ENCODE data around the gene PRR14. TPM values are rescaled to one million over a fixed set of nuclear protein-coding genes. Genes with fewer than 3 reads are reported as not detected.

The PRR14 gene
- total and polyA plus RNA-seq, 3 donors from 2014 or later, result 37.0 to 66.3 (median 60.0) TPM

GRCh38 chr16:30620169-30620568 lies 30.6 kb upstream of the PRR14 start:
- no peaks in the 10 kb centered on the region for H3K27me3 ChIP-seq
- intact Hi-C loops (cut with DNase I; ENCODE audit: low total_unique reads), result no loop called here
- no peak overlapping the region for H3K4me3 ChIP-seq
- no peaks in the 10 kb centered on the region for H3K9me3 ChIP-seq
- H3K4me1 ChIP-seq, result no peaks in the 10 kb centered on the region
- 53 to 62% methylated on average over 3 of the region's 3 CpGs for WGBS, 2 donors
- H3K27ac ChIP-seq, result no peak overlapping the region
- TF ChIP-seq POLR2A (IDR thresholded peaks at IDR 0.05) (no peak), CTCF (IDR thresholded peaks at IDR 0.05) (no peak)
- DNase-seq, result no peak
- no peaks in the 10 kb centered on the region for H3K36me3 ChIP-seq (ENCODE audit: low read depth, missing control alignments)

GRCh38 chr16:30621765-30622164 lies 29.0 kb upstream of the PRR14 start:
- intact Hi-C loops (cut with DNase I; ENCODE audit: low total_unique reads), result no loop called here

GRCh38 chr16:30622455-30623032 lies 28.2 kb upstream of the PRR14 start:
- no peak overlapping the region for H3K4me3 ChIP-seq
- 67 to 68% methylated on average over 9 to 10 of the region's 10 CpGs for WGBS, 2 donors
- TF ChIP-seq CTCF (IDR thresholded peaks at IDR 0.05), result no peak
- TF ChIP-seq POLR2A (IDR thresholded peaks at IDR 0.05), result no peak
- no peaks in the 10 kb centered on the region for H3K9me3 ChIP-seq
- no peak overlapping the region for H3K27ac ChIP-seq
- no peak for DNase-seq
- no peaks in the 10 kb centered on the region for H3K36me3 ChIP-seq (ENCODE audit: low read depth, missing control alignments)
- no peaks in the 10 kb centered on the region for H3K27me3 ChIP-seq
- H3K4me1 ChIP-seq, result no peaks in the 10 kb centered on the region
- intact Hi-C loops (cut with DNase I; ENCODE audit: low total_unique reads), result no loop called here

More at GRCh38 chr16:30621765-30622164, 29.0 kb upstream of the PRR14 start:
- TF ChIP-seq CTCF (IDR thresholded peaks at IDR 0.05) (no peak), POLR2A (IDR thresholded peaks at IDR 0.05) (no peak)
- WGBS, 2 donors, result 77 to 86% methylated on average over 5 of the region's 5 CpGs
- no peaks in the 10 kb centered on the region for H3K9me3 ChIP-seq
- DNase-seq, result no peak
- no peaks in the 10 kb centered on the region for H3K4me1 ChIP-seq
- H3K27me3 ChIP-seq, result no peaks in the 10 kb centered on the region
- H3K4me3 ChIP-seq, result no peak overlapping the region
- no peak overlapping the region for H3K27ac ChIP-seq
- no peaks in the 10 kb centered on the region for H3K36me3 ChIP-seq (ENCODE audit: low read depth, missing control alignments)

GRCh38 chr16:30623536-30624283 lies 27.1 kb upstream of the PRR14 start:
- no peaks in the 10 kb centered on the region for H3K36me3 ChIP-seq (ENCODE audit: low read depth, missing control alignments)
- no peak overlapping the region for H3K4me3 ChIP-seq
- H3K9me3 ChIP-seq, result no peaks in the 10 kb centered on the region
- TF ChIP-seq CTCF (IDR thresholded peaks at IDR 0.05) (no peak), POLR2A (IDR thresholded peaks at IDR 0.05) (no peak)
- intact Hi-C loops (cut with DNase I; ENCODE audit: low total_unique reads), result no loop called here
- no peaks in the 10 kb centered on the region for H3K4me1 ChIP-seq
- WGBS, 2 donors, result 76 to 79% methylated on average over 11 of the region's 11 CpGs
- DNase-seq, result no peak
- H3K27me3 ChIP-seq, result no peaks in the 10 kb centered on the region
- H3K27ac ChIP-seq, result no peak overlapping the region
